Activated B cell treated with CpG ODN at 0.5 μM for 24 hours (primary cell): Measurements from ENCODE around the gene CDC20B. TPM values are rescaled to one million over a fixed set of nuclear protein-coding genes. Genes with fewer than 3 reads are reported as not detected.

ENCODE experiments used
- ATAC-seq: fragments of 200-7000 bp; cut with Tn5 transposase; one replicate; pipeline ENCODE4 v1.10.0; 2021; ENCODE audit warnings: low read depth, mild to moderate bottlenecking, moderate library complexity
- CTCF ChIA-PET: fragments of 350-600 bp; sonication (Branson Sonifier 250); formaldehyde crosslinking; loops from one replicate; lab custom pipeline; 2021; ENCODE audit warnings: antibody characterized with exemption; lab: Charles Lee
- POLR2A ChIA-PET: fragments of 350-600 bp; sonication (Branson Sonifier 250); formaldehyde crosslinking; loops from one replicate; lab custom pipeline; 2021; ENCODE audit warnings: antibody characterized with exemption; lab: Charles Lee
- DNase-seq: peaks from one replicate; pipeline ENCODE4 v3.0.0; 2022
- H3K27ac Mint-ChIP-seq: one replicate; pipeline ENCODE4 v1.8.0; 2020; ENCODE audit warnings: mixed read lengths
- H3K27me3 Mint-ChIP-seq: one replicate; pipeline ENCODE4 v1.8.0; 2021; ENCODE audit warnings: mixed read lengths
- H3K36me3 Mint-ChIP-seq: one replicate; pipeline ENCODE4 v1.8.0; 2021; ENCODE audit warnings: low read depth, mixed read lengths
- H3K4me1 Mint-ChIP-seq: one replicate; pipeline ENCODE4 v1.8.0; 2021; ENCODE audit warnings: mixed read lengths
- H3K4me3 Mint-ChIP-seq: one replicate; pipeline ENCODE4 v1.8.0; 2020; ENCODE audit warnings: mild to moderate bottlenecking, mixed read lengths
- H3K9me3 Mint-ChIP-seq: one replicate; pipeline ENCODE4 v1.8.0; 2020; ENCODE audit warnings: mixed read lengths
- intact Hi-C: fragments of 100-400 bp; cut with micrococcal nuclease; formaldehyde crosslinking; loops from one replicate; pipeline ENCODE4 v1.15.1; 2024
- total RNA-seq: library from RNA; stranded (reverse); gene quantifications from 2 replicates; pipeline ENCODE4 v1.2.3, GENCODE V29; 2022
- TF ChIP-seq, protein P1 (sequence below): fragments of 200-600 bp; IDR thresholded peaks from one replicate; pipeline ENCODE4 v1.8.0; 2022; ENCODE audit warnings: antibody characterized with exemption, mild to moderate bottlenecking

CDC20B gene
- total RNA-seq, 1 donor from 2014 or later, result not detected

DNA sequence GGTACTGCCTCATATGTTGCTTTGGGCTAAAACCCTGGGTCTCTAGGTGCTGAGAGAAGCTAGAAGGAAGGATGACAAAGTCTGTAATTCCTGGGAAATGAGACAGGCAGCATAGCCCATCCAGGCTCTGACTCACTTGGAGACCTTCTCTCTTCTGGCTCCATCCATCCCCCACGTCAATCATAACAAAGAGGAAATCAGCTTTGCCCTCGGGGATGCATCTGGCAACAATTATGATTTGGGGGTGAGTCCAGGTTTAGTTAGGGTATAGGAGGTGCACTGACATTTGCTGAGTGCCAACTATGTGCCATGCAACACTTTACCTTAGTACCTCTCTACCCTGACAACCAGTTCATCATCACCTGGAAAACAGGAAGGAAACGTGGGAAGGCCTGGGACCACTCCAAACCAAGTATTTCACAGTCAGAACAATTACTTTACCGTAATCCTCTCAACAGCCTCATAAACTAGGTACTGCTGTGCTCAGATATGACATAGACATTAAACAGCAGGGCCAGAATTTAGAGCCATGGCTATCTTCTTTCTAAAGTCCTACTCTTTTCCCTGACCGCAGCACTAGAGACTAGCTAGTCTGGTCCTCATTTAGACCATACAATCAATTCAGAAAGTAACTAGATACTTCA lies 109.6 kb downstream of the CDC20B start:
- no peak overlapping the region for H3K27ac Mint-ChIP-seq
- H3K36me3 Mint-ChIP-seq, result no peaks in the 10 kb centered on the region
- TF ChIP-seq, protein P1, sequence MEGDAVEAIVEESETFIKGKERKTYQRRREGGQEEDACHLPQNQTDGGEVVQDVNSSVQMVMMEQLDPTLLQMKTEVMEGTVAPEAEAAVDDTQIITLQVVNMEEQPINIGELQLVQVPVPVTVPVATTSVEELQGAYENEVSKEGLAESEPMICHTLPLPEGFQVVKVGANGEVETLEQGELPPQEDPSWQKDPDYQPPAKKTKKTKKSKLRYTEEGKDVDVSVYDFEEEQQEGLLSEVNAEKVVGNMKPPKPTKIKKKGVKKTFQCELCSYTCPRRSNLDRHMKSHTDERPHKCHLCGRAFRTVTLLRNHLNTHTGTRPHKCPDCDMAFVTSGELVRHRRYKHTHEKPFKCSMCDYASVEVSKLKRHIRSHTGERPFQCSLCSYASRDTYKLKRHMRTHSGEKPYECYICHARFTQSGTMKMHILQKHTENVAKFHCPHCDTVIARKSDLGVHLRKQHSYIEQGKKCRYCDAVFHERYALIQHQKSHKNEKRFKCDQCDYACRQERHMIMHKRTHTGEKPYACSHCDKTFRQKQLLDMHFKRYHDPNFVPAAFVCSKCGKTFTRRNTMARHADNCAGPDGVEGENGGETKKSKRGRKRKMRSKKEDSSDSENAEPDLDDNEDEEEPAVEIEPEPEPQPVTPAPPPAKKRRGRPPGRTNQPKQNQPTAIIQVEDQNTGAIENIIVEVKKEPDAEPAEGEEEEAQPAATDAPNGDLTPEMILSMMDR, result no peak
- H3K4me1 Mint-ChIP-seq, result no peaks in the 10 kb centered on the region
- intact Hi-C loops, result no loop called here
- ATAC-seq (no peak), DNase-seq (no peak)
- H3K9me3 Mint-ChIP-seq, result no peaks in the 10 kb centered on the region
- no peak overlapping the region for H3K4me3 Mint-ChIP-seq
- POLR2A ChIA-PET, result no interaction called here
- H3K27me3 Mint-ChIP-seq, result peaks cover 9% of the 10 kb centered on the region
- CTCF ChIA-PET, result no interaction called here

Other genes with a start within 250 kb of the CDC20B start
- gene ESM1, start 187.6 kb downstream of the CDC20B start, total RNA-seq, result not detected in 2 replicates
- not detected in 2 replicates for gene GZMK, start 148.9 kb downstream of the CDC20B start, total RNA-seq
- not detected in 2 replicates for gene GZMA, start 70.5 kb downstream of the CDC20B start, total RNA-seq
- not detected in 2 replicates for gene GPX8, start 13.0 kb downstream of the CDC20B start, total RNA-seq
- gene MCIDAS, start 54.1 kb upstream of the CDC20B start, total RNA-seq, result not detected in 2 replicates
- gene CCNO, start 60.4 kb upstream of the CDC20B start, total RNA-seq, result not detected in 2 replicates
- 17.4 TPM in 2 replicates for gene DHX29, start 134.5 kb upstream of the CDC20B start, total RNA-seq
- 98.8 and 106 TPM in 2 replicates for gene MTREX, start 134.8 kb upstream of the CDC20B start, total RNA-seq